GM21723 (cell line): ENCODE measurements around the gene PCBP2.
A peak's percentile ranks its signal among the peaks of the same experiment; 100 is the strongest.
"Not testable (repeated sequence)": the region's sequence is repeated elsewhere in the genome, so short reads cannot be mapped to it uniquely, and the experiment has no call there.

Experiments
- ATAC-seq: cut with Tn5 transposase; IDR thresholded peaks from one replicate; pipeline ENCODE4 v1.9.1; 2021; ENCODE audit warnings: mild to moderate bottlenecking, moderate library complexity; ENCODE audit not compliant: unreplicated experiment

PCBP2 gene

GRCh38 chr12:53451661-53452158 lies at the start of gene PCBP2:
PCBP2 (plus strand) TSS chr12:53452102; CDS start chr12:53454801, 2,699 bp downstream.
- peak; percentile 97 for ATAC-seq

DNA sequence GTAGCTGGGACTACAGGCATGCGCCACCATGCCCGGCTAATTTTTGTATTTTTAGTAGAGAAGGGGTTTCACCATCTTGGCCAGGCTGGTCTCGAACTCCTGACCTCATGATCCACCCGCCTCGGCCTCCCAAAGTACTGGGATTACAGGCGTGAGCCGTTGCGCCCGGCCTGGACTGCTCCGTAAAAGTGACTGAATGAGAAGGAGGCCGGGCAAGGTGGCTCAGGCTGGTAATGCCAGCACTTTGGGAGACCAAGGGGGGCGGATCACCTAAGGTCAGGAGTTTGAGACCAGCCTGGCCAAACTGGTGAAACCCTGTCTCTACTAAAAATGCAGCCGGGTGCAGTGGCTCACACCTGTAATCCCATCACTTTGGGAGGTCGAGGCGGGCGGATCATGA lies 49.6 kb upstream of the PCBP2 start:
- ATAC-seq: not testable (repeated sequence)

DNA sequence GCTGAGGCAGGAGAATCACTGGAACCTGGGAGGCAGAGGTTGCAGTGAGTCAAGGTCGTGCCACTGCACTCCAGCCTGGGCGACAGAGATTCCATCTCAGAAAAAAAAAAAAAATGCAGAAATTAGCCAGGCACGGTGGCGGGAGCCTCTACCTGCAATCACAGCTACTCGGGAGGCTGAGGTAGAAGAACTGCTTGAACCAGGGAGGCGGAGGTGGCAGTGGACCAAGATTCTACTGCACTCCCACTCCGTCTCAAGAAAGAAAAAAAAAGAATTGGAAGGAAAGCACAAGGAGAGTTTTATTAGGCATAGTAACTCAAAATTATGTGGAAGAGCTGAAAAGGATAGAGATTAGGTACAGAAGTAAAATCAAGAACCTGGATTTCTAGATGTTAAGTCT lies 49.0 kb upstream of the PCBP2 start:
- no peak for ATAC-seq

DNA sequence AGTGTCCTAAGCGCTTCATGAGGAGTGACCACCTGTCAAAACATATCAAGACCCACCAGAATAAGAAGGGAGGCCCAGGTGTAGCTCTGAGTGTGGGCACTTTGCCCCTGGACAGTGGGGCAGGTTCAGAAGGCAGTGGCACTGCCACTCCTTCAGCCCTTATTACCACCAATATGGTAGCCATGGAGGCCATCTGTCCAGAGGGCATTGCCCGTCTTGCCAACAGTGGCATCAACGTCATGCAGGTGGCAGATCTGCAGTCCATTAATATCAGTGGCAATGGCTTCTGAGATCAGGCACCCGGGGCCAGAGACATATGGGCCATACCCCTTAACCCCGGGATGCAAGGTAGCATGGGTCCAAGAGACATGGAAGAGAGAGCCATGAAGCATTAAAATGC lies 41.0 kb upstream of the PCBP2 start:
- ATAC-seq: no peak

DNA sequence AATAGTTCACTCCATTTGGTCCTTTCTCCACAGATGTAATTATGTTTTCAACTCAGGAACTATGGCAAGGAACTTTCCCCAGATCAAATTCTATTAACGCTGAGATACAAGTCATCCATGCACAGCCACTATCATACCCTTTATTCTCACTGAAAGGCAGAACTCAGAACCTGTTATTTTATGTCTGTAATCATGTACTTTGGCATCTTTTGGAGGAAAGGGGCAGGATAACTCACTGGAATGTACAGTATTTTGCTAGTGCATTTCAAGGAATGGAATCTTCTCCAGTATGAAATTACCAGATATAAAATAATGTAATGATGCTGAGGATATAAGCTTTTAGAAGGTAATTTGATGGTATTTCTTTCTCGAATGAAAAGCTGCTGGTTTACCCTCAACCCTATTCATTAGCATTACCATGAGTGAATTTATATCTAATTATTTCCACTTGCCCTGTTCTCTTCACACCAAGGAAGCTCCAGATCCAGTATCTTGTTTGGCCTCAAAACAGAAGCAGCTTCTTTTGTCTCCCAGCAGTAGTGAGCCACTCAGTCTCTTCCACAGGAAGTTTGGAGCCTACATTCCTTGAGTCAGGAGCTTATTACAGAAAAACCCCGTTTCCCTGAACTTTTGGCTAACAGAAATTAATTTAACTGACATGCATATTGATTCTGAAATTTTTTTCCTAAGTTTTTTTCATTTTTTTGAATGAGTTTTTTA lies 38.3 kb upstream of the PCBP2 start:
- ATAC-seq: no peak

DNA sequence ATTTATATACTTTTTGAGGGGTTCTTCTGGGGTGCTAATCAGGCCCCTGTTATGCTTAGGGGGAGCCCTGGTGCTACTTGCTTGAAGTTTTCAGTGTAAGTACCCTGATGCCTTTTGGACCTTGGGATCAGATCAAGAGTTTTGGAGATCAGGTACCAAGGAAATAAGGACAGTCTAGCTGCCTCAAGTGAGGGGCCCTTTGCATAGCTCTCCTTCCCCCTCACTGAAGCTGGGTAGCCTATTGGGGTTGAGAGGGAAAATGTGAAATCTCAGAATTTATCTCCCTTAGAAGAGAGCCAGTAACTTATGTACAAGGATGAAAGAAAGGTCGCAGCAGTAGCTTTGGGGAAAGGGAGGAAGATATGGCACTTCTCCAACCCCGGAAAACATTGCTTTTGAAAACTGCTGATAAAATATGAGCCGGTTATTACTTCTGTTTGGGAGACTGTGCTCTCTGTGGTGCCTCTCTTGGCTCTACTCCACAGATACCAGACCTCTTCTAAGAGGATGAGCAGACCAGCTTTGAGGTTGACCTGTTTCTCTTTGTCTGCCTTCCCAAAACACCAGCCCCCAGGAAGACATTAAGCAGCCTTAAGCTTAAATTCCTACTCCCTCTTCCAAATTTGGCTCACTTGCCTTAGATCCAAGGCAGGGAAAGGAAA lies 37.0 kb upstream of the PCBP2 start:
- ATAC-seq: no peak

- ATAC-seq: not testable (repeated sequence)
Observed at GRCh38 chr12:53415752-53416389, 36.0 kb upstream of the PCBP2 start.

DNA sequence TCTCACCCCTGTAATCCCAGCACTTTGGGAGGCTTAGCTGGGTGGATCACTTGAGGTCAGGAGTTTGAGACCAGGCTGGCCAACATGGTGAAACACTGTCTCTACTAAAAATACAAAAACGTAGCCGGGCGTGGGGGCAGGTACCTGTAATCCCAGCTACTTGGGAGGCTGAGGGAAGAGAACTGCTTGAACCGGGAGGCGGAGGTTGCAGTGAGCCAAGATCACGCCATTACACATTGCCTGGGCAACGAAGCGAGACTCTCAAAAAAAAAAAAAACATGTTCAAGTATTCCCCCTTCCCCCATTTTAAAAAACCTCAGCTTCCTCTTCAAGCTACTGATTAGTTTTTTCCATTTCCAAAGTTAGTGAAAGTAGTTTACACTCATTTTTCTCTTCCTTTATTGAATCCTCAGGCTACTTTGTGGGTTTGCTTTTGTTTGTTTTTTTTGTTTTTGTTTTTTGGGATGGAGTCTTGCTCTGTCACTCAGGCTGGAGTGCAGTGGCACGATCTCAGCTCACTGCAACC lies 34.5 kb upstream of the PCBP2 start:
- ATAC-seq: not testable (repeated sequence)

DNA sequence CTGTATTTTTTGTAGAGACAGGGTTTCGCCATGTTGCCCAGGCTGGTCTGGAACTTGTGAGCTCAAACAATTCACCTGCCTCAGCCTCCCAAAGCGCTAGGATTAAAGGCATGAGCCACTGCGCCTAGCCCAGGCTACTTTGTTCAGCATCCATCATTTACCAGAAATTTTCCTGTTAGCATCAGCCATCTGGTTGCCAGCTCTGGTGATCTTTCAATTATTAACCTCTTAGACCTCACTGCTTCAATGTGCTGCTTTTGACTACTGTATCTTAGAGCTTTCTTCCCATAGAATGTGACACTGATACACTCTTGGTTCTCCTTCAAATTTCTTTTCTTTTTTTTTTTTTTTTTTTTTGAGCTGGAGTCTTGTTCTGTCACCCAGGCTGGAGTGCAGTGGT lies 33.7 kb upstream of the PCBP2 start:
- no peak for ATAC-seq

DNA sequence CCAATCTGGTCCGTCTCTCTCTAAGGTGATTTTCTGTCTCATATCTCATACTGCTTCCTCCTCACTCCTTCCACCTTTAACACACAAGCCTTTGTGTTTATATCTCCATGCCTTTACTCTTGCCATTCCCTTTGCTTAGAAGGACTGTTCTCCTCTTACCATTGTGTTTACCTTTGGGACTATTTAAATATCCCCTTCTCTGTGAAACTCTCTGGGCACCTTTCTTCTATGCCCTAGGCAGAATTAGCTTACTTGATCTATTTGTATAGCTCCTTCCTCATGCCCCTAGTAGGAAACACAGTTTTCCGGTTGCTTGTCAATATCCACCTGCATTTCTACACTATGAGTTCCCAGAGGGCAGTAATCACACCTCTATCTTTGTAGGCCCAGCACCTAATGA lies 32.1 kb upstream of the PCBP2 start:
- ATAC-seq: no peak

DNA sequence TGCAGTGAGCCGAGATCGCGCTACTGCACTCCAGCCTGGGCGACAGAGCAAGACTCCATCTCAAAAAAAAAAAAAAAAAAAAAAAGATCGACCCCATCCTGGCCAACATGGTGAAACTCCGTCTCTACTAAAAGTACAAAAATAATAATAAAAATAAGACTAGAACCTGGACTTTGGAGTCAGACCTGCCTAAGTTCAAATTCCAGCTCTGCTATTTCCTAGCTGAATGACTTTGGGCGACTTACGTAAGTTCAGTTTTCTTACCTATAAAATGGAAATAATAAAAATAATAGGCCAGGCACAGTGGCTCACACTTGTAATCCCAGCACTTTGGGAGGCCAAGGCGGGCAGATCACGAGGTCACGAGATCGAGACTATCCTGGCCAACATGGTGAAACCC lies 29.7 kb upstream of the PCBP2 start:
- ATAC-seq: not testable (repeated sequence)

DNA sequence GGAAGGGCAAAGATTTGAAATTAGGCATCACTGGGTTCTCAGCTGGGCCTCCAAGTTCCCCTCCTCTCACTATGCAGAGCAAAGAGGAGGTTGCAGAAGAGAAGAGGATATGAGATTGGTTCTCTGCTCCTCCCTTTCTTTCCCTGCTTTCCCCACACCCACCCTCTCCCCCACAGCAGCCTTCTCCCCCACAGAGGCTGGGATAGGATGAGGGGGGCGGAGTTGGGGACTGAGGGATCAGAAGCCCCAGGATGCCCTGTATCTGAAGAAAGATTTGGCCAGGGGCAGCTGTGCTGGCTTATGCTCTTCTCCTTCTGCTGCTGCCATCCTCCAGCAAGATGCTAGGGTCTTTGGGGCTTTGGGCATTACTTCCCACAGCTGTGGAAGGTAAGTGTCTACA lies 28.3 kb upstream of the PCBP2 start, which contains the start of gene AMHR2:
Gene AMHR2, plus strand, starts transcription at position 259 of the 400 bp plus-strand sequence. Its CDS starts 80 bp downstream, at position 339.
- ATAC-seq: no peak

GRCh38 chr12:53424626-53425514 lies 27.0 kb upstream of the PCBP2 start:
- ATAC-seq: no peak

GRCh38 chr12:53425515-53426150 lies 26.3 kb upstream of the PCBP2 start:
- ATAC-seq: no peak

- no peak for ATAC-seq
Observed at GRCh38 chr12:53427905-53428594, 23.9 kb upstream of the PCBP2 start.

DNA sequence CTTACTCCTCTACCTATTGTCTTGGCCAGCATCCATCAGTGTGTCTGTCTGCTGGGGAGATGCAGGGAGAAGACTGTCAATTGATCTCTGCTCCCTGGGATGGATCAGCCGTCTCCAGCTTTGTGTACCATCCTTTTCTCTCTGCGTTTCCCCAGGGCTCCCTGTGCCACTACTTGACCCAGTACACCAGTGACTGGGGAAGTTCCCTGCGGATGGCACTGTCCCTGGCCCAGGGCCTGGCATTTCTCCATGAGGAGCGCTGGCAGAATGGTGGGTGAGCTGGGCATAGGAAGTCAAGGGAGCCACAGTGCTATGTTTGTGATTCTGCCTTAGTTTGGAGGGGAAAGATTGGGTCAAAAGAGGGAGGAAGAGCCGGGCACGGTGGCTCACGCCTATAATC lies 23.2 kb upstream of the PCBP2 start:
- ATAC-seq: no peak

DNA sequence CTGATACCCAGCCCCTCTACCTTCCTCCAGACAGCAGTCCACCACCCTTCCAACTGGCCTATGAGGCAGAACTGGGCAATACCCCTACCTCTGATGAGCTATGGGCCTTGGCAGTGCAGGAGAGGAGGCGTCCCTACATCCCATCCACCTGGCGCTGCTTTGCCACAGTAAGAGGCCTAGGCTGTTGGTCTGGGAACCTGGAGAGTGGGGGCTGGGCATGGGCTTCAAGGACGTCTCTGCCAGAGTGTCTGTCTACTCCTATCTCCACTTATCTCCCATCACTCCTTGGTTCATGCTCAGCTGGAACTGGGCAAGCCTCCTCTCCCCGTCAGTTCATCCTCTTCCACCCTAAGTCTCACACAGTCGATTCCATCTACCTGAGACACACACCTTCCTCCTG lies 21.8 kb upstream of the PCBP2 start:
- no peak for ATAC-seq

- no peak for ATAC-seq
Observed at GRCh38 chr12:53431187-53431586, 20.7 kb upstream of the PCBP2 start.

- ATAC-seq: not testable (repeated sequence)
Observed at GRCh38 chr12:53435326-53435725, 16.6 kb upstream of the PCBP2 start.
